Neural cell (in vitro differentiated cells): ENCODE measurements around the gene PROX1. TPM values are rescaled to one million over a fixed set of nuclear protein-coding genes. Genes with fewer than 3 reads are reported as not detected.

Source experiments
- H2AFZ ChIP-seq: fragments of 200-600, 300-800 bp; sonication (generic), shearing (Covaris generic); 2 replicates; pipeline ENCODE4 v1.6.0; 2014; ENCODE audit warnings: low read depth, mild to moderate bottlenecking, antibody characterized with exemption, low read length, moderate library complexity
- H3F3A ChIP-seq: fragments of 200-600 bp; shearing (Covaris generic); 2 replicates; pipeline ENCODE4 v1.6.1; 2016; ENCODE audit warnings: mild to moderate bottlenecking, moderate library complexity, mixed read lengths, antibody characterized with exemption, low read length; ENCODE audit not compliant: insufficient read depth, poor library complexity, severe bottlenecking
- H3K27ac ChIP-seq: fragments of 200-600, 300-800 bp; sonication (generic), shearing (Covaris generic); 2 replicates; pipeline ENCODE4 v1.5.1; 2014; ENCODE audit warnings: mild to moderate bottlenecking, low read length, moderate library complexity
- H3K27me3 ChIP-seq: fragments of 300-800, 200-600 bp; sonication (generic), shearing (Covaris generic); 2 replicates; pipeline ENCODE4 v1.6.0; 2014; ENCODE audit warnings: mild to moderate bottlenecking, low read depth, low read length, moderate library complexity; ENCODE audit not compliant: insufficient read depth
- H3K36me3 ChIP-seq: fragments of 300-800, 200-600 bp; sonication (generic), shearing (Covaris generic); 2 replicates; pipeline ENCODE4 v1.5.1; 2014; ENCODE audit warnings: mild to moderate bottlenecking, antibody characterized with exemption, low read length, moderate library complexity; ENCODE audit not compliant: insufficient read depth
- H3K4me2 ChIP-seq: fragments of 300-800, 200-600 bp; sonication (generic), shearing (Covaris generic); 2 replicates; pipeline ENCODE4 v1.6.0; 2014; ENCODE audit warnings: mild to moderate bottlenecking, low read length
- H3K4me3 ChIP-seq: fragments of 300-800, 200-600 bp; sonication (generic), shearing (Covaris generic); 2 replicates; pipeline ENCODE4 v1.5.1; 2014; ENCODE audit warnings: mild to moderate bottlenecking, low read length, moderate library complexity
- H3K79me2 ChIP-seq: fragments of 200-600 bp; shearing (Covaris generic); replicated peaks from 2 replicates; pipeline ENCODE4 v1.6.0; 2014; ENCODE audit warnings: mild to moderate bottlenecking, low read length, moderate library complexity; ENCODE audit not compliant: insufficient read depth
- H3K9ac ChIP-seq: fragments of 300-800, 200-600 bp; sonication (generic), shearing (Covaris generic); 2 replicates; pipeline ENCODE4 v1.6.1; 2016; ENCODE audit warnings: mild to moderate bottlenecking, low read length, mixed read lengths
- H3K9me2 ChIP-seq: fragments of 200-600 bp; shearing (Covaris generic); 2 replicates; pipeline ENCODE4 v1.6.1; 2016; ENCODE audit warnings: mild to moderate bottlenecking, low read length, mixed read lengths; ENCODE audit not compliant: insufficient read depth
- H3K9me3 ChIP-seq: fragments of 200-600, 300-800 bp; sonication (generic), shearing (Covaris generic); 2 replicates; pipeline ENCODE4 v1.6.1; 2016; ENCODE audit warnings: mild to moderate bottlenecking, mixed run types, low read length, moderate library complexity, mixed read lengths
- H4K20me1 ChIP-seq: fragments of 200-600 bp; shearing (Covaris generic); 2 replicates; pipeline ENCODE4 v1.6.1; 2016; ENCODE audit warnings: mild to moderate bottlenecking, mixed run types; ENCODE audit not compliant: insufficient read depth
- CTCF ChIP-seq: fragments of 450-650 bp; IDR thresholded peaks from 2 replicates; pipeline ENCODE4 v1.5.1; 2014; ENCODE audit warnings: antibody characterized with exemption, mild to moderate bottlenecking, moderate library complexity; ENCODE audit not compliant: poor library complexity, severe bottlenecking
- EP300 ChIP-seq: fragments of 450-650 bp; conservative IDR thresholded peaks from 2 replicates; pipeline ENCODE4 v1.6.1; 2014; ENCODE audit warnings: antibody characterized with exemption, mild to moderate bottlenecking, moderate library complexity; ENCODE audit not compliant: poor library complexity, severe bottlenecking
- EZH2 ChIP-seq: fragments of 200-600, 300-800 bp; shearing (Covaris generic), sonication (generic); IDR thresholded peaks from 2 replicates; pipeline ENCODE4 v1.6.1; 2014; ENCODE audit warnings: antibody characterized with exemption, low read length, borderline replicate concordance, mild to moderate bottlenecking; ENCODE audit not compliant: insufficient read depth, poor library complexity, severe bottlenecking
- MXI1 ChIP-seq: fragments of 450-650 bp; conservative IDR thresholded peaks from 2 replicates; pipeline ENCODE4 v1.6.1; 2014; ENCODE audit warnings: antibody characterized with exemption, mild to moderate bottlenecking; ENCODE audit not compliant: poor library complexity, severe bottlenecking
- POLR2AphosphoS5 ChIP-seq: IDR thresholded peaks from 2 replicates; pipeline ENCODE4 v1.6.1; 2012
- RAD21 ChIP-seq: fragments of 450-650 bp; conservative IDR thresholded peaks from 2 replicates; pipeline ENCODE4 v1.6.1; 2014; ENCODE audit warnings: antibody characterized with exemption, mild to moderate bottlenecking, moderate library complexity
- REST ChIP-seq: IDR thresholded peaks from 2 replicates; pipeline ENCODE4 v1.6.1; 2012; ENCODE audit warnings: borderline replicate concordance
- SMC3 ChIP-seq: fragments of 450-650 bp; conservative IDR thresholded peaks from 2 replicates; pipeline ENCODE4 v1.6.1; 2014; ENCODE audit warnings: antibody characterized with exemption, mild to moderate bottlenecking, moderate library complexity; ENCODE audit not compliant: poor library complexity
- TAF1 ChIP-seq: IDR thresholded peaks from 2 replicates; pipeline ENCODE4 v1.6.1; 2012; ENCODE audit warnings: low read depth
- polyA plus RNA-seq: library from polyadenylated mRNA; depleted of rRNA; stranded (reverse); fragments of >200 nt; gene quantifications from 2 replicates; pipeline ENCODE4 v1.2.3, GENCODE V29; 2014

PROX1 gene
- polyA plus RNA-seq, 1 donor from 2014 or later, result 1.0 TPM

GRCh38 chr1:214039394-214040018 lies 51.7 kb downstream of the PROX1 start:
- Histone ChIP-seq H3K79me2 (no peaks in the 10 kb centered on the region), H3K4me2 (no peak overlapping the region), H3K4me3 (no peak overlapping the region), H3K27ac (no peak overlapping the region), H2AFZ (no peak overlapping the region), H4K20me1 (no peaks in the 10 kb centered on the region), H3K27me3 (no peaks in the 10 kb centered on the region), H3F3A (no peaks in the 10 kb centered on the region), H3K36me3 (no peaks in the 10 kb centered on the region), H3K9ac (no peak overlapping the region), H3K9me3 (no peaks in the 10 kb centered on the region), H3K9me2 (no peaks in the 10 kb centered on the region)
- TF ChIP-seq REST, result no peak
- no peak for TF ChIP-seq EP300
- no peak for TF ChIP-seq MXI1
- TF ChIP-seq RAD21, result no peak
- no peak for TF ChIP-seq EZH2
- no peak for TF ChIP-seq CTCF
- TF ChIP-seq TAF1, result no peak
- TF ChIP-seq POLR2AphosphoS5, result no peak
- no peak for TF ChIP-seq SMC3

GRCh38 chr1:214043167-214043566 lies 55.4 kb downstream of the PROX1 start:
- TF ChIP-seq SMC3 (no peak), POLR2AphosphoS5 (no peak), EZH2 (no peak), REST (no peak), EP300 (no peak), MXI1 (no peak), TAF1 (no peak), CTCF (no peak), RAD21 (no peak)
- Histone ChIP-seq H3K9ac (no peak overlapping the region), H4K20me1 (no peaks in the 10 kb centered on the region), H3K4me3 (no peak overlapping the region), H3K36me3 (no peaks in the 10 kb centered on the region), H3K9me3 (no peaks in the 10 kb centered on the region), H3K4me2 (no peak overlapping the region), H3K9me2 (no peaks in the 10 kb centered on the region), H3K27ac (no peak overlapping the region), H3F3A (no peaks in the 10 kb centered on the region), H2AFZ (no peak overlapping the region), H3K79me2 (no peaks in the 10 kb centered on the region), H3K27me3 (no peaks in the 10 kb centered on the region)
